KBM-7 (cell line): Measurements from ENCODE around the gene SLC7A7.
"Not testable (repeated sequence)": the region's sequence is repeated elsewhere in the genome, so short reads cannot be mapped to it uniquely, and the experiment has no call there.

Experiments used
- DNase-seq: peaks from one replicate; pipeline ENCODE4 v3.0.0-alpha.2; 2015
- in situ Hi-C: fragments of 300-500 bp; cut with MboI; formaldehyde crosslinking; loops from 2 replicates; pipeline ENCODE4 v1.14.3; 2020; ENCODE audit warnings: low sequenced_read_pairs, low pct_unique_long_range_greater_than_20kb, mixed read lengths

Gene SLC7A7

DNA sequence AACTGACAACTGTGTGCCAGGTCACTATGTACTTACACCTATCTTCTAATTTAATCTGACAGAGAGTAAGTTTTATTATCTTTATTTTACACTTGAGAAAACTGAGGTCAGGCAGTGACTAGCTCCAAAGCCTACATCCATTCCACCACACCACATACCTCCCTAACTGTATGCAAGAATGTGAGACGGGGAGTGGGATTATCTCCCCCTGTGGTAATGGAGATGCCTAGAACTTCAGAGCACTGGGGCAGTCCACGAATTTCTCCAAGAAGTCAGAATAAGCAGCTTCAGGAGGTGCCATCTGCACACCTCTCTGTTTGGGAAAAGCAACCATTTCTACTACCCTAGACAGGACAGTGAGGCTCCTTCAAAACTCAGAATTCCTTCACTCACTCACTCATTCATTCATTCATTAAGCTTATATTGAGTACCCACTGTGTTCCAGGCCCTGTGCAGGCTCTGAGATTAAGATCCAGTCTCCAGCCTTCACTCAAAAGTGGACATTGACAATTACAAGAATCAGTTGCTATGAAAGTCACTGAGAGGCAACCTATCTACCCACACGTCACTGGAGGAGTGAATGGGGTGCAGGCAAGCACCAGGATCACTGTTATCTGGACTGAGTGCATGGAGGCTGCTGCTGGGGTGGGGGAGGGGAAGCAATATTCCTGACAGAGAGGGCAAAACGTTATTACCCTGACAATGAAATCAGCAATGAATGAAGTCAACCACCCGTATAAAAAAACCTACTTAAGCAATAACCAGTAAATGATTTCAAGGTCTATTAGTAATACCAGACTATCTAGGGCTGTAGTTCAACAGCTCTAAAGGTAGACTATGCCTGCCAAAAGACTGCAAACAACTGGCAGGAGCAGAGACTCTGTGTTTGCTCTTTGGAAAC lies 18.0 kb downstream of the SLC7A7 start:
- no peak for DNase-seq
- in situ Hi-C loops: no loop called here

DNA sequence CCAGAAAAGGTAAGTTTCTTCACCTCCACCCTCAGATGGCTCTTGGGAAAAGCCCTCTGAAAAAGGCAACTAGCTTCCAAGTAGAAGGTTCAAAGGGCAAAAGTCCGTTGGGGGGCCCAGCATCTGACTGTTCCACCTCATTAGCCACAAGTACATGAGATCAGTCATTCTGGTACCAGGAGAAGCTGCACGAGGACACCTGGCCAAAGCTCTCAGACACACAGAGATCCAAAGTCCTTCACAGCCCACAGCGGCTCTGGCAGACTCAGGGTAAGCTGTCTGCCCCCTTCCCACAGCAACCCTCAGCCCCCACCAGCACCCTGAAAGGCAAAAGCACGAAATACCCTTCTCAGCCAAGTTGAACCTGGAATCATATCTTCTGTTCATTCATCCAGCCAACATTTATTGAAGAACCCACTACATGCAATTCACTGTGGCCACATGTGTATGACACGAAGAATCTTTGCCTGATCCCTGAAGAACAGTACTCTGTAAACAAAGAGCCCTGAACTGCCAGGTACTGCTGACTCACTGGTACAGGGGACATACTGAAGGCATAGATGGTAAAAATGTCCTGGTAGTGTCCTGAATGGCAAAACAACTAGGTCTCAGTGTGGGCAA lies 19.0 kb downstream of the SLC7A7 start:
- in situ Hi-C loops: no loop called here
- no peak for DNase-seq

DNA sequence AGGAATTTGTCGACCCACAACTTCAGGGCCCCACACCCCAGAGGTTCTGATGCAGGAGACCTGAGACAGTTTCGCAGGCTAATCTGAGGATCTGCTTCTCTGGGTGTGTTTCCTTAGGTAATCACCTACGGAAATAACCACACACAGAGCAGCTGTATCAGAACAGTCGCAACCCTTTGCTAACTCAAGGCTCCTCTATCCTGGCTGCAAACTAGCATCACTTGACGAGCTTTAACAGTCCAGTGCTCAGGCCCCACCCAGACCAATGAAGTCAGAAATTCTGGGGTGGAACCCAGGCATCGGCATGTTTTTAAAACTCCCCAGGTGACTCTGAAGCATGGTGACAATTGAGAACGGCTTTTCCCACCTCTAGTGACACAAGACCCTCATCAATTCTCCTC lies 20.7 kb downstream of the SLC7A7 start:
- no peak for DNase-seq
- in situ Hi-C loops: no loop called here

DNA sequence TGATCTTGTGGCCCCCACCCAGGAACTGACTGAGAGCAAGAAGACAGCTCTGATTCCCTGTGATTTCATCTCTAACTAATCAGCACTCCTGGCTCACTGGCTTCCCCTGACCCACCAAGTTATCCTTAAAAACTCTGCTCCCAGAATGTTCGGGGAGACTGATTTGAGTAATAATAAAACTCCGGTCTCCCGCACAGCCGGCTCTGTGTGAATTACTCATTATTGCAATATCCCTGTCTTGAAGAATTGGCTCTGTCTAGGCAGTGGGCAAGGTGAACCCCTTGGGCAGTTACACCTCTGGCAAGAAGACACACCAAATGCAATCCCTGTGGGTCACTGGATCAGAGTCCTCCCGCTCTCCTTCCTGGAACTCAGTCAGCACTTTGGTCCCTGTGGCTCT lies 21.3 kb downstream of the SLC7A7 start:
- in situ Hi-C loops: no loop called here
- no peak for DNase-seq

DNA sequence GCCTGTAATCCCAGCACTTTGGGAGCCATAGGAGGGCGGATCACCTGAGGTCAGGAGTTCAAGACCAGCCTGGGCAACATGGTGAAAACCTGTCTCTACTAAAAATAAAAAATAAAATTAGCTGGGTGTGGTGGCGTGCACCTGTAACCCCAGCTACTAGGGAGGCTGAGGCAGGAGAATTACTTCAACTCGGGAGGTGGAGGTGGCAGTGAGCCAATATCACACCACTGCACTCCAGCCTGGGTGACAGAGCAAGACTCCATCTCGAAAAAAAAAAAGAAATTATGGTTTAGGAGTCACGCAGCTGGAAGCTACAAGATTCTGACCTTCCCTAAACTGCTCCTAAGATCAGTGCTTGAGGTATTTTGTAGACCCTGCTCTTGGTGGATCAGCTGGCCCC lies 21.7 kb downstream of the SLC7A7 start:
- DNase-seq, in situ Hi-C loops: not testable (repeated sequence)

DNA sequence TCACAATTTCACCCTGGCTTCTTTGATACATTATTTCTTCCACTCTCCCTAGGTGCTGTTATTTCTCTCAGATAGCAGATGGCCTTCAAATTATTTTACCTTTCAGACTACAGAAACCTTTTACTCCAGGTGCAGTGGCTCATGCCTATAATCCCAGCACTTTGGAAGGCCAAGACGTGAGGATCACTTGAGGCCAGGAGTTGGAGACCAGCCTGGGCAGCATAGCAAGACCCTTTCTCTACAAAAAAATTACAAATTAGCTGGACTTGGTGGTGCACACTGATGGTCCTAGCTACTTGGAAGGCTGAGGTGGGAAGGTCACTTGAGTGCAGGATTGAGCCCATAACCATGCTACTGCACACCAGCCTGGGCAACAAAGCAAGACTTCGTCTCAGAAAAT lies 23.1 kb downstream of the SLC7A7 start:
- in situ Hi-C loops: no loop called here
- no peak for DNase-seq

DNA sequence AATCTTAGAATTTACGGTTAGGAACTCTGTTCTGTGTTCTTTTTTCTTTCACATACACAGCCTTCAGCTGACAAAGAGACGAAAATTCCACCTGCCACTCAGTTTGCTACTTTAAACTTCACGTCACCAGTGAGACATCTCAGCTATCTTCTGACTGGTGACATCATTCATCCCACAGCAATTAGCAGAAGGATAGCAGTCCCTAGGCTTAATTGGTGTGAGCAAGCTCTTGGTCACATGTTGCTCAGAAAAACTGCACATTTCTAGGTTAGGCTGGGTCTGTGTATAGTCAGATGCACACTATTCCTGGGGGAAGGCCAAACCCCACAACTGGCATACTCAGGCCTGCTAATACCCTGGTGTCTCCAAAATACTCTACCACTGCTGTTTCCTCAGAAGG lies 23.9 kb downstream of the SLC7A7 start:
- no peak for DNase-seq
- in situ Hi-C loops: no loop called here

DNA sequence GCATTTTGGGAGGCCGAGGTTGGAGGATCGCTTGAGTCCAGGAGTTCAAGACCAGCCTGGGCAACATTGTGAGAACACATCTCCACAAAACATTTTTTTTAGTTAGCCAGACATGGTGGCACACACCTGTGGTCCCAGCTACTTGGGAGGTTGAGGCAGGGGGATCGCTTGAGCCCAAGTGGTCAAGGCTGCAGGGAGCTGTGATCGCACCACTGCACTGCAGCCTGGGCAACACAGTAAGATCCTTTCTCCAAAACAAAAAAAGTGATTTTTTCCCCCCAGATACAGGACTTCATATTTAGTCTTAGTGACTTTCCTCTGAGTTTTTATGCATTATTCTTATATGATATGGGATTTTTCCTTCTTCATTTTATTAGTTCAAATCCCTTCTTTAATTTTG lies 28.6 kb downstream of the SLC7A7 start:
- no peak for DNase-seq
- in situ Hi-C loops: no loop called here

DNA sequence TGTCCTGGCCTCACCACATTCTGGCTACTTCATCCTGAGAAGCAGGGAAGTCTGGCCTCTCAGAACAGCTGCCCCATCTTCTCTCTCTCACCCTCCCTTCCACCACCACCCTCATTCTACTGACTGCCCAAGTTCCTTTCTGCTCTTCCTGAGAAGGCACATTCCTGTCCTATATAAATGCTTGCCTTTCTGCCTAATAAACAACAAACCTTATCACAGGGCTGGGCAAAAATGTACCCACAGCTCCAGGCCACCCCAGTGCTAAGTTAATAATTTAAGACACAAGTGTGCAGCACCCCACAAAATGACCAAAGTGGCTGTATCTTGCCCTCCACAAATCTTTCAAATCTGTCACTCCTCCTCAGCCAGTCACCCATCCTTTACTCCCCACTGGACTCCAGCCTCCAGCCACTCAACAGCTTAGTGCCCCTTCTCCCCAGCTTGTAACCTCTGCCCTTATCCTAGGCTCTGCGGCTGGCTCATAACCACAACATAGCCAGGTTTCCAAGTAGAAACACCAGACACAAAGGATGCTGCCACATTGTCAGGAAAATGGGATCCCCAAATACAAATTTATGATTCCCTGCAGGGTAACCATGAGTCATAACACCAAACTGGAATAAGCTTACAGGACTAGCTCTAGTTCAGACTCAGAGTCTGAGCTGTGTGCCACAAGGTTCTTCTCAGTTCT lies 33.8 kb downstream of the SLC7A7 start:
- in situ Hi-C loops: no loop called here
- no peak for DNase-seq

DNA sequence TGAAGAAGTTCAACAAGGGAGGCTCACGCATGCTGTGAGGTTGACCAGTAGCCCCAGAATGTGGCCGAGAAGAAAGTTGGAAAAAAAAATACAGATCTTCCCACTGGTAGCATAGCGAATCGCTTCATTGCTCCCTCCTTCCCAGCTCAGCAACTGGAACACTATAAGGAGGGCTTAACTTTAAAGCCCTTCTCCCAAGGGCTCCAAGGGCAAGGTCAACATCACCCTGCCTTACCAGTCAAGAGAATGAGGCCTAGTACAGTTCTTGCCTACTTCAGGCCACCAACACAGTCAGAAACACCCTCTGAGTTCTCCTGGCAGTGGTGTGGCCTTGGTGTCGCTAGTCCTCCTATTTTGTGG lies 34.3 kb downstream of the SLC7A7 start:
- in situ Hi-C loops: no loop called here
- no peak for DNase-seq

DNA sequence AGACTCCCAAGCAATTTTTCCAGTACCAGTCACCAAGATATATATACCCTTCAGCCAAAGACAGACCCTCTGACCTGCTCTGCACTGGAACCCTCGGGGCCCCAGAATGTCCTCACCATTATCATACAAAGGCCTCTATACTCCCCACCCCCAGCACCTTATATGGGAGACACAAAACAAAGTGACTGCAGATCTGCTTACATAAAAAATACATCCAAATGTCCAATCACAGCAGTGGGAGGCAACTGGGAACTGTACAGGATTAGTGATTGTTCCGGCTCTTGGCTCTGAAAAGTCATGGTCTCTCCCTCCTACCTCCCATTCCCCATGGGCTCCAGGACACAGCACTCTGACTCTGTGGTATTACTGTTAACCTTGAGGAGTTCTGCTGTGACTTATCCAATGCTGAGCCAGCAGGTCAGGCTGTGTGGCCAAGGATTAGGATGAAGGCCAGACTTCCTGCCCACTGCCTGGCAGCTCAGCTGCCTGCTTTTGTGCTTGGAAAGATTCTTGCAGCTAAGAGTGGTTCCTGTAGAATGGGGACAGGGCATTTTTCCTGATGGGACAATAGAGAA lies 35.0 kb downstream of the SLC7A7 start:
- no peak for DNase-seq
- in situ Hi-C loops: no loop called here

DNA sequence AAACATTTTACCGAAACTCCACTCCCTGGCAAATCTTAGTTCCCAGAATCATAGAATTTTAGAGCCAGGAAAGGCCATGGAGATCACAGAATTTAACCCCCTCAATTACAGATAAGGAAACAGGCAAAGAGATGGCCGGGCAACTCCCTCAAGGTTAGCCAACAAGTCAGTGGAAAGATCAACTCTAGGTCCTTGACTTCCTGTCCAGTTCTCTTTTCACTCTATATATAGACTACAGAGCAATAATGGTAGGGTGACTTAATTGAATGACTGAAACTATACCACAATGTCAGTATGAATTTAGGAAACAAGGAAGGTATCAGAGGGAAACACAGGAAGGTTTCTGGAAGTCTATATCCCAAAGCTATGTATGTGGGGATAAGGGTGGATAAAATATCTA lies 37.2 kb downstream of the SLC7A7 start:
- in situ Hi-C loops: no loop called here
- no peak for DNase-seq

DNA sequence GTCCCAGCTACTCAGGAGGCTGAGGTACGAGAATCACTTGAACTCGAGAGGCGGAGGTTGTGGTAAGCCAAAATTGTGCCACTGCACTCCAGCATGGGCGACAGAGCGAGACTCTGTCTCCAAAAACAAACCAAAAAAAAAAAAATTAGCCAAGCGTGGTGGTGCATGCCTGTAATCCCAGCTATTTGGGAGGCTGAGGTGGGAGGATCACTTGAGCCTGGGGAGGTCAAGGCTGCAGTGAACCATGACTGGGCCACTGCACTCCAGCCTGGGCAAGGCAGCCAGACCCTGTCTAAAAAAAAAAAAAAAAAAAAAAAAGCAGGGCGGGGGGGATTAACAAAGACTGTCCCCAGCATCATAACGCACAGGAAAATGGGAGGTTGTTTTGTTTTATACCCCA lies 38.4 kb downstream of the SLC7A7 start:
- in situ Hi-C loops, DNase-seq: not testable (repeated sequence)

DNA sequence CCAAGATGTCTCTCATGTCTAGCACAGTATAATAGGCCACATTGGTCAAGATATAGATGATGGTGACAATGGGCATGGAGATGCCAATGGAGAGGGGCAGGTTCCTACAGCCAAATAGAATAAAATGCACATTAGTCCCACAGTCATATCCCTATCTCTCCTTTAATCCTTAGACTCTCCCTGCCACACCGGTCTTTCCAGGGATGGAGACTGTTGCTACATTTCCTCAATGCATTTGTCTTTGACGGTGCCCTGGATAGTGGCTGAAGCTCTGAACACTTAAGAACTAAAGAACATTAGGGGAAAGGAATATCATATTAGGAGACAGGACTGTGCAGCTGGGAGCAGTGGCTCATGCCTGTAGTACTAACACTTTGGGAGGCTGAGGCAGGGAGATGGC lies 39.0 kb downstream of the SLC7A7 start:
- in situ Hi-C loops: no loop called here
- DNase-seq: no peak

DNA sequence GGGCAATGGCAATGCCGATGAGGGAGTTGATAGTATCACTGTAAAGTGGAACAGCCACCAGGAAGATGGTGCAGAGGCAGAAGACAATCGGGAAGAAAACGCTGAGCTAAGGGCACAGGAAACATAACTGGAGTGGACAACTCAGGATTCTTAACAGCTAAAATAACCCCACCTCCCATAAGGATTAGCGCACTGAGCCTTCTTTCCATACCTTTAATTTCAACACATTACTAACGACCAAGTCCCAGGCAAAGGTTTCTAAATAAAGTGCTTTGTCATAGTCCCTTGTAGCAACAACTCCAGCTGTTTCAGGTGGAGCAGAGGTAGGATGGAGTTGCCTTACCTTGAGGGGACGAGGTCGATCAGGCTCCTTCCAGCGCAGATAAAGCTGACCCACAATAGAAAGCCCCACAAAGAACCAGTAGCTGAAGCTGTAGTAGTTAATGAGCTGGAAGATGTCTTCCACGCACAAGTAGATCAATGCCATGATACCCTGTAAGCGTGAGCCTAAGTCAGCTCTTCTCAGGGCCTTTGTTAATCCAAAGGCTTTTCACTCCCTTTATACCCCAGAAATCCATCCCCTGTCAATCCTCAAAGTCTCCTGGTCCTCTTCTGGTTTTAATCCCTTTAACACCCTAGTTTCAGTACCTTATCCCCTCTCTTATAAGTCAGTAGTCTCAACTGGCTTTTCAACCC lies 41.1 kb downstream of the SLC7A7 start:
- no peak for DNase-seq
- in situ Hi-C loops: no loop called here

DNA sequence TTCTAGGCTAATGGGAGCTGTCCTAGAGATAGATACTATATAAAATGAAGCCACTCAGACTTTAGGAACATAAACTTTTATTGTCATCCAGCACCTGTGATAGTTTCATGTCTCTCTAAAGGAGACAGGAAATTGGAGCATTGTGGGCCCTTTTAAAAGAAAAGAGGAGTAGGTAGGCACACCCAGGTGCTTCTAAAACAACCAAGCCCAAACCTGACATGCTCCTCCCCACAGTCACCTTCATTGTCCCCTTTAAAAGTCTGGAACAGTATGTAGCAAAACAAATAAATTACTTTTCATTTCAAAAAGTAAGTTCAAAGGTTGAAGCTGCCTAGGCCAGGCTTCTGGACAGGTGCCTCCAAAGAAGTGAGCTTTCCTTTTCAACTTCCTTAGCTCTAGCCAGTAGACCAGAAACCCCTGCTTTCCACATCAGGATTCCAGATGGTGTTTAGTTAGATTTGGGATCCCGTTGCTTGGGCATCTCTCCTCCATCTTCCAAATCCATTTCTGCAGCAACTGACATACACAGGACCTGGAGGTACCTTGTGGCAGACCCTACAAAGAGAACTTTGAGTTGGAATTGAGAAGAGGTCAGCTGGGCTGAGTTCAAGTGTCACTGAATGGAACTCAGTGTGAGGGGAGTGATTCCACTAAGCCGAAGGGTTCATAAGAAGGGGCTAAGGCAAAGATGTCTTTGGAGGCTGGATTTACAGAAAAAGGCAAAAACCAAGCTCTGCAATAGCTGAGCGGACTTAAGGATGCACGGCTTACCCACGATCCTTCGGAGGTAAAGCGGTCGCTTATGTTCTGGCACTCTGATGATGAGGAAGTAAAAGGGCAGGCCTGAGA lies 41.8 kb downstream of the SLC7A7 start:
- in situ Hi-C loops: no loop called here
- no peak for DNase-seq

DNA sequence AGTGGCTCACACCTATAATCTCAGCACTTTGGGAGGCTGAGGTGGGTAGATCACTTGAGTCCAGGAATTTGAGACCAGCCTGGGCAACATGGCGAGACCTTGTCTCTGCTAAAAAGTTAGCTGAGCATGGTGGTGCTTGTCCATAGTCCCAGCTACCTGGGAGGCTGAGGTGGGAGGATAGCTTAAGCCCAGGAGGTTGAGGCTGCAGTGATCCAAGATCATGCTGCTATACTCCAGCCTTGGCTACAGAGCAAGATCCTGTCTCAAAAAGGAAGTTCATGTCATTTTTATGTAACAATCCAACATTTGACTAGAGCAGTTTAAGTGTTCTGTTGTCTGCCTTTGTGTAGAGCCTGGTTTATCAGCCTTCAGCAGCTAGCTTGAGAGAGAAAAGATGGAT lies 42.5 kb downstream of the SLC7A7 start:
- in situ Hi-C loops: no loop called here
- no peak for DNase-seq

DNA sequence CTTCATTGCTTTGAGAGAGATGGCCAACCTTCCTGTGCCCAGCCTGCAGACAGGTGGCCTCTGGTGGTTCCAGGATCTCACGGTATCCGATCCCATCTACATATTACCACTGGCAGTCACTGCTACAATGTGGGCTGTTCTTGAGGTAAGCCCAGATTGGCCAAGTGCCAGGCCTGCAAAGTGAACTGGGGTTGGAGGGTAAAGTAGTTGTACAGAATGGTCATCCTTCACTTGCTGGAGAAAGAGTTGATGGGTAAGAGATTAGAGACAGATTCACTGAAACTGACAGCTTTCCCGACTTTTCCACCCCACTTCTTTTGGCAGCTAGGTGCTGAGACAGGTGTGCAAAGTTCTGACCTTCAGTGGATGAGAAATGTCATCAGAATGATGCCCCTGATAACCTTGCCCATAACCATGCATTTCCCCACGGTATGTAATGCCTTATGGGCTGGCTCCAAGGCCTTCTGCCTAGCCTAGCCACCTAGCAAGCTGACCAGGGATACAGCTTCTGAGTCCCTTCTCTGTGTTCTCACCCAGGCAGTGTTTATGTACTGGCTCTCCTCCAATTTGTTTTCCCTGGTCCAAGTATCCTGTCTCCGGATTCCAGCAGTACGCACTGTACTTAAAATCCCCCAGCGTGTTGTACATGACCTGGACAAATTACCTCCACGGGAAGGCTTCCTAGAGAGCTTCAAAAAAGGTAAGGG lies 44.6 kb downstream of the SLC7A7 start:
- in situ Hi-C loops: no loop called here
- DNase-seq: no peak
